Activated gamma-delta T cell treated with anti-CD3 and anti-CD28 coated beads, Interleukin-2, amount 50 U/mL, for 16 hours (primary cell): ENCODE data around the gene YES1.
"Not testable (repeated sequence)": the region's sequence is repeated elsewhere in the genome, so short reads cannot be mapped to it uniquely, and the experiment has no call there.

ENCODE experiments used
- DNase-seq: peaks from one replicate; pipeline ENCODE4 v3.0.0-alpha.2; 2020; ENCODE audit warnings: low read depth

YES1 gene

DNA sequence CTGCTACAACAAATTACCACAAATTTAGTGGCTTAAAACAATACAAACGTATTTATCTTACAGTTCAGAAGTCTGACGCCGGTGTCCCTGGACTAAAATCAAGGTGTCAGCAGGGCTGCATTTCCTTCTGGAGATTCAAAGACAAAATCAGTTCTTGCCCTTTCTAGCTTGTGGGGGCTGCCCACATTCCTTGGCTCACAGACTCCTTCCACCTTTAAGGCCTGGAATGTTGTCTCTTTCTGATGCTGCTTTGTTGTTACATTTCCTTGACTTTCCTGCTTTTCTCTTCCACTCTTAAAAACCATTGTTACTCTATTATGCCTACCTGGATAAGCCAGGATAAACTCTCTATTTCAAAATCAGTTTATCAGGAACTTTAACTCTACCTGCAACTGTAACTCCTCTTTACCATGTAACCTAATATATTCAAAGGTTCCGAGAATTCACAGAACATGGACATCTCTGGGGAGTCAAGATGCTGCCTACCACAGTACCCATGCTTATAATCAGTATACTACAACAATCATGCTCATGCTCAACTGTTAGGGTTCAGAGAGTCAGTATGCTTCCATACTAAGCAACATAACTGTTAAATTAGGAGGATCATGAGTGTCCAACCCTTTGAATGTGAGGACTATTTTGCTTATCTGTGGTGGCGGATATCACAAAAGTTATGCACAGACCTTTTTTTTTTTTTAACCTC, 27.4 kb downstream of the YES1 start:
- DNase-seq: no peak

DNA sequence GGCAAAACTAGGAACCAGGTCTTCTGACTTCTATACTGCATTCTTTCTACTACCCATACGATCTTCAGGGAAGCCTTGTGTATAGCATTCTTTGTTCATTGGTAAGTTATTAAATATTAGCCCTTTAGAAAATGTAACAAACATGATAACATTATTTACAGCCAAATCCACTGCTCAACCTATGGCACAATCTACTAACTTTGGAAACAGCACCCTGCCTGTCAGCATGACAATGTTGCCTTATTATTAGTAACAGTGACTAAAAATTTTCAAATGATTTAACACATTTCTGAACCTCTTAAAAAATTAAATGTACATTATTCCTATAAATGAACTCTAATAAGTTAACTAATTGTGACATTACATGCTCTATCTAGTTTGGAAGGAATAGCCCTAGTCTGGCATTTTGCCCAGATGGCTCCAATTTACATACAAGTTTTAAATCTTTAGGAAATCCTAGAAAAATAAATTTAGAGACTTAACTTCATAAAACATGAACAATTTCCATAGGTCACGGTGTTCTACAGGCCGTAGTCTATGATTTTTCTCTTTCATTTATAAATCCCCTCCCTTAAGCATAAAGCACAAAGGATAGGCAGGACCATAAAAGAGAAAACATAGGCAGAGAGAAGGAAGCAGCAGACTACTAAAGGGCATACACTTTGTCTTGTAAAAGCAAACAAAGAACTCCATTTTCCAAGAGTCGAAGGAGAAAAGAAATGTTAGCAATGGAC, 33.7 kb downstream of the YES1 start:
- DNase-seq: no peak

DNA sequence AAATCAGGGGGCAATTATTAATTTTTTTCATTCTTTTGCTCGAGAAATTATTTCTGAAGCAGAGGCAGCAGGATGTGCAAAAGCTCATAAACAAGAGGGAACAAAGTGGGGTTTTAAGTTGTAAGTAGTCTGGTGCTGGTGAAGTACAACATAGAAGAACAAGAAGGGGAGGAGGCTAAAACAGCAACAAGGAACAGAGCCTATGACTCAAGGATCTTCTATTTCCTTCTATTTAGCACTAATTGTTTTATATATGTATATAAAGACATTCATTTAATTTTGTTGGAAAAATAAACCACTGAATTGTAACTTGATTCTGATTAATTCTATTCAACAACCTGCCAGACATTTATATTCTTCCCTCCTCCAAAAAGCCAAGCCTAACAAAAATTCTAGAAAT, 35.0 kb downstream of the YES1 start:
- no peak for DNase-seq

DNA sequence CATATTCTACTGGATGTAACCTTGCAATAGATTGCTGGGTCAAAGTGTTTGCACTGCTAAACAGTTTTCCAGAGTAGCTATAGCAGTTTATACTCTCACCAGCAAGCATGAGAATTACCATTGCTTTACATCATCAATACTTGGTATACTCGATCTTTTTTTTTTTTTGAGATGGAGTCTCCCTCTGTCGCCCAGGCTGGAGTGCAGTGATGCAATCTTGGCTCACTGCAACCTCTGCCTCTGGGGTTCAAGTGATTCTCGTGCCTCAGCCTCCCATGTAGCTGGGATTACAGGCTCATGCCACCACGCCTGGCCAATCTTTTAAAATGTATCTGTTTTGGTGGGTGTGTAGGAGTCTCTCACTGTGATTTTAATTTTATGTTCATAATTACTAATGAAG, 36.0 kb downstream of the YES1 start:
- DNase-seq: not testable (repeated sequence)

DNA sequence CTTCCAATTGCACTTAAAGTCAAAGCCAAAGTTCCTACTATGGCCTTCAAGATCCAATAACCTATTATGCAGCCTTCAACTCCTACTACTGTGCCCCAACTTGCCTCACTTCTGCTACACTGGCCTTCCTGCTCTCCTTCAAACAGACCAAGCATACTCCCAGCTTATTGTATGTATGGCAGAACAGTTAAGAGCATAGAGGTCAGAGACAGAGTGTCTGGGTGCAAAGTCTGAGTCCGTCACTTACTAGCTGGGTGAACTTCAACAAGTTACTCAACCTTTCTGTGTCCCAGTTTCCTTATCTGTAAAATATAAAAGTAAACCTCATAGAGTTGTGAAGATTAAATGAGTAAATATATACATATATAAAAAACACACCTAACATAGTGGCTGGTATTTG, 37.2 kb downstream of the YES1 start:
- no peak for DNase-seq

DNA sequence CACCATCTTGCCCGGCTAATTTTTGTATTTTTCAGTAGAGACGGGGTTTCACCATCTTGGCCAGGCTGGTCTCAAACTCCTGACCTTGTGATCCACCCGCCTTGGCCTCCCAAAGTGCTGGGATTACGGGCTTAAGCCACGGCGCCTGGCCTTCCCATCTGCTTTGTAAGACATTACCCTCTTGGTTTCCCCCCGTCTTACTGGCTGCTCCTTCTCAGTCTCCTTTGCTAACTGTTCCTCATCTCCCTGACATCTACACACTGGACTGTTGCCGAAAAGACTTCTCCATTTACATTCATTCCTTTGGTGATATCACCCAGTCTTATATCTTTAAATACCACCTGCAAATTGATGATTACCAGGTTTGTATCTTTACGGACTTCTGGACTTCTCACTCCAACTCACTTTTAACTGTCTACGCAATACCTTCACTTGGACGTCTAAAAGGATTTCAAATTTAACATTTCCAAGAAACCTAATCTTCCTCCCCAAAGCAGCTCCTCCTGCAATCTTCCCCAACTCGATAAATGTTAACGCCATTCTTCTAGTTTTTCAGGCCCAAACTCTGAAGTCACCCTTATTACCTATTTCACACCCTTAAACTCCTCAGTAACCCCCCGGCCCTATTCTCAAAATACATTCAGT, 37.9 kb downstream of the YES1 start:
- no peak for DNase-seq

DNA sequence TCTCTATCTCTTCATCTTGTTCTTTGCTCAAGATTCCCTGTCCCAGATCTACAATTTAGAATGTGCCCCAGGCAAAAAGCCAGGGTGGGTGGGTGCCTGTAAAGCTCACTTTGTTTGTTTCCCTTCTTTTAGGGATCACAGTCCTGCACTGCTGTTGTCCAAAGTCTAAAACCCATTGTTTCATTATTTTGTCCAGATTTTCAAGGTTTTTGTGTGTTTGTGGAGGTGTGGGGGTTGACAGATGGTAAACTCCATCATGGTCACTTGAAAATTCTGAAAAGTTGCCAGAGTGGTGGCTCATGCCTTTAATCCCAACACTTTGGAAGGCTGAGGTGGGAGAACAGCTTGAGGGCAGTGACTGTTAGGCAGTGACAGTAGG, 41.5 kb downstream of the YES1 start:
- DNase-seq: no peak

DNA sequence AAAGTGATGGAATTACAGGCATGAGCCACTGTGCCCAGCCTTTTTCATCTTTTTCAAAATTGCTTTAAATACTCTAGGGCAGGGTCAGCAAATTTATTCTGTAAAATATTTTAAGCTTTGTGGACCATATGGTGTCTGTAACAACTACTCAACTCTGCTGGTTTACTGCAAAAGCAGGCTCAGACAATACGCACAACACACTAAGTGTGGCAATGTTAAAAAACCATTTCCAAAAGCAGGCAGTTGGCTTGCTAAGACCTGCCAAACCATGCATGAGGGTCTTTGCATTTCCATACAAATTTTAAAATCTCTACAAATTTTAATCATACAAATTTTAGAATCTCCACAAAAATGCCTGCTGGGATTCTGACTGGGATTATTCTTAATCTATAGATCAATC, 44.1 kb downstream of the YES1 start:
- no peak for DNase-seq

DNA sequence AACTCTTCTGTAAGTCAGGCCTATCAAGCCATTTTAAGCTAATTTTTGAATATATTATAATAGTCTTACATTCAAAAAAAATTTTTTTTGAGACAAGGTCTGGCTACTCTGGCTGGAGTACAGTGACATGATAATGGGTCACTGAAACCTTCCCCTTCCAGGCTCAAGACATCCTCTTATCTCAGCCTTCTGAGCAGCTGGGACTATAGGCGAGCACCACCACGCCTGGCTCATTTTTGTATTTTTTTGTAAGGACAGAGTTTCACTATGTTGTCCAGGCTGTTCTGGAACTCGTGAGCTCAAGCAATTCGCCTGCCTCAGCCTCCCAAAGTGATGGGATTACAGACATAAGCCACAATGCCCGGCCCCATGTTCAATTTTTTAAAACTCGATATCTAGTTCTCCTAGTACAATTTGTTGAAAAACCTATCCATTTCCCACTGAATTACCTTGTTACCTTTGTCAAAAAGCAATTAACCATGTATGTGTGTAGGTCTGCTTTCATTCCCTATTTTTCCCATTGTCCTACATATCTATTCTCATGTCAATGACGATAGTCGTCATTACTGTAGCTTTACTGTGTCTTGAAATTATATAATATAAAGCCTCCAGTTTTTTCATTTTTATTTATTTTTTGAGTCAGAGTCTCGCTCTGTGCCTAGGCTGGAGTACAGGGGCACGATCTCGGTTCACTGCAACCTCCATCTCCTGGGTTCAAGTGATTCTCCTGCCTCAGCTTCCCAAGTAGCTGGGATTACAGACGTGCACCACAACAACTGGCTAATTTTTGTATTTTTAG, 44.8 kb downstream of the YES1 start:
- no peak for DNase-seq

DNA sequence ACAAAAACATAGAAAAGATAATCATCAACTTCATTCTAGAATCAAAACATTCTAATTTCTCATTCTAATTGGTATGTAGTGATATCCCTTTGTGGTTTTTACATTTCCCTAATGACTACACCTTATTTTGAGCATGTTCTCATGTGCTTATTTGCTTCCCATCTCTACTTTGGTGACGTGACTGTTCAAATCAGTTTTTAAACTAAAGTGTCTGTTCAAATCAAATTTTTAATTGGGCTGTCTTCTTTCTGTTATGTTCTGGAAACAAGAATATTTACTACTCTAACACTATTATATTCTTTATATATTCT, 45.5 kb downstream of the YES1 start:
- DNase-seq: no peak

DNA sequence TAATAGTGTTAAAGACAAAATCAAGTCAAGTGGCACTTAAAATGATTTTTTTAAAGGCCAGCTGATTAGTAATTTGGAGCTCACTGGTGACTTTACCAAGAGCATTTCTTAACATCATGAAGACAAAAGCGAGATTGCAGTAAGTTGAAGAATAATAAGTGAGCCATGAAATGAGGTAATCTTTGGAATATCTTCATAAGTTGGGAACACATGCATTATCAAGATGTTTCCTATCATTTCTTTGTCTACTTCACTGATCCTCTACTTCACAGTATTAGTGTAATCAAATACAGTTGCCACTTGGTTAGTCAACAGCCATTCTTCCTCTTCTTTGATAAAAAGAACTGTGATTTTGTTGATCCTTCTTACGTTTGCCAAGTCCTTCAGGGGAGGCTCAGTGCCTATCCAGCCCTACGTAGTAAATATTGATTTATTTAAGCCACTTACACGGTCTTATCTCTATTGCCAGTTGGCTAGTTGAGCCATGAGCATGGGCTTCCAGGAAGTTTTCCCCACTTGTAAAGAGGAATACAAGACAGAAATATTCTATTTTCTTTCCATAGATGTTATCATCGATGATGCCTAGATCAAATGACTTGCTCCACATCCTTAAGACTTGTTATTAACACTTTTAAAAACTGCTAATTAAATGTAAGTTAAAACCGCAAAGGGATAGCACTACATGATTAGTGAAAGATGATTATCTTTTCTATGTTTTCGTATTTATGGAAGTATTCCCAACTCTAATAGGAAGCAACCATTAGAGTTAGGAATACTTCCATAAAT, 46.1 kb downstream of the YES1 start:
- DNase-seq: no peak

DNA sequence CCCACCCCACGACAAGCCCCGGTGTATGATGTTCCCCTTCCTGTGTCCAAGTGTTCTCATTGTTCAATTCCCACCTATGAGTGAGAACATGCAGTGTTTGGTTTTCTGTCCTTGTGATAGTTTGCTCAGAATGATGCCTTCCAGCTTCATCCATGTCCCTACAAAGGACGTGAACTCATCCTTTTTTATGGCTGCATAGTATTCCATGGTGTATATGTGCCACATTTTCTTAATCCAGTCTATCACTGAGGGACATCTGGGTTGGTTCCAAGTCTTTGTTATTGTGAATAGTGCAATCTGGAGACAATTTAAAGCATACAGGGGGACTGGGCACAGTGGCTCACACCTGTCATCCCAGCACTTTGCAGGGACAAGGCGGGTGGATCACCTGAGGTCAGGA, 52.2 kb downstream of the YES1 start:
- DNase-seq: not testable (repeated sequence)

DNA sequence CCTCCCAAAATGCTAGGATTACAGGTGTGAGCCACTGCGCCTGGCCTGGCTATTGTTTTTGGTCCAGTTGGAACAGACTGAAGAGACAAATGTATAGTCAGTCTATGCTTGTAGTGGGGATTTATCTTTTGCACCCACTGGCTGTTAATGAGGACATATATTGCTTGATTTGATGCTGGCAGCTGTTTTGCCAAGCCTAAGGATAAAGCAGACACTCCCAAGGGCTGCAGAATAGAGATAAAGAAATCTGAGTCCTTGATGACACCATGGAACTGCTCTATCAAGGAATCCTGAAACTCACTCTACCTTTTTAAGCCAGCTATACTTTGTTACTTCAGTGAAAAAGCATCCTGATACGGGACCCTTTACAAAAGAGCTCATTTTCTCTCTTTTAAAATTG, 56.5 kb downstream of the YES1 start:
- DNase-seq: no peak

DNA sequence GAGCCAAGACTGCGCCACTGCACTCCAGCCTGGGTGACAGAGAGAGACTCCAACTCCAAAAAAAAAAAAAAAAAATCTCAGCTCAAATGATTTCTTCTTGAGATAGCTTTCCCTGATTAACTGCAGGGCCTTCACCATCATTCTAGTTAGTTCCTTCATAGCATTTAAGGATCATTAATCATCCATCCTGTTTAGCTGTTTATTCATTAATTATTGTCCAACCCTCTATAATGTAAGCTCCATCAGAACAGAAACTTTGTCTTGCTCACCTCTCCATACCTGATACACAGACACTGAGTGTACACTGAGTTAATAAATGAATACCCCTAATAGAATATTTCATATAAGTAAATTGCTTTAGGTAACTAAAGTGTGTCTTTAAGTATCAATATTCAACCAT, 57.4 kb downstream of the YES1 start:
- no peak for DNase-seq

DNA sequence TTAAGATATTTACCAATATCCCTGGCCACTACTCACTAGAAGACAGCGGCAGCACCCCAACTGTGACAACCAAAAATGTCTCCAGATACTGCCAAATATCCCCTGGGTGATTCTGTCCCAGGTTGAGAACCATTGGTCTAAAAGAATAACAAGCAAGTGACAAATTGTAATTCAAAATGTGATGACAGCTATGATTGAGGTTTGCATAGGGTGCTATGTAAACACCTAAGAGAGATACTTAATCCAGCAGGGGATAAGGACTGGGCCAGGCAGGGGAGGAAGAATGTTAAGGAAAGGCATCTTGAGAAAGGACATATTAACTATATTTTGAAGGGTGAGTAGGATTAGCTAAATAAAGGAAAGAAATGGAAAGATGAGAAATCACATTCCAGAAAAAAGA, 61.6 kb downstream of the YES1 start:
- DNase-seq: no peak

DNA sequence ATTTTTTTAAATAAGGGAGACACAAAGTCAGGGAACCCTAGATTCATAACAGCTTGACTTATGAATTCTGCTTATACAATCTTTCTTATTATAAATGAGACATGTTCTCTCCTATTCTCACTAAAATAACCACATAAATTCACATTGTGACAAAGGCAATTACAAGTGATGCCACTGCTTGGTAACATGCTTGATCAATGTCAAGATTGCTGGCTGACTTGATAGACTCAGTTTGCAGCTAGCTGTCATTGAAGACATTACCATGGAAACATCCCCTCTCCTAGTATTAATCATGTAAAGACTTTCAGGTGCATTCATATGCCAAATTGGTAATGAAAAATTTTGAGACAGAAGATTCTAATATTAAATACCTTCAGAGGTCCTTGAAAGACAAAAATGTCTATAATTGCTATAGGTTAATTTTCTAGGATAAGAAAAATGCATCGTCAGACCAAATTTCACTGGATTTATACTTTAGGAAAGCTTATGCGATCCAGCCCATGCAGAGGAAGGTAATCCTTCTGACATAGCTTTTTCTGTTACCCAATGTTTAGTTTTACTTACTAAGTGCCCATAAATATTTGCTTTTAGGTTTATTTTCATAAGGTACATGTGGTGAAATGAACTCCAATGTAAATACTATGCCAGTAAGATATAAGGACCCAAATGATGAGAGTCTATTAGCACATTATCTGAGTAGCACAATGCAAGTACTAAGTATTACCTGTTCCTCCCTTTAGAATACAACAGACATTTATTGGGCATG, 67.0 kb downstream of the YES1 start:
- DNase-seq: no peak

DNA sequence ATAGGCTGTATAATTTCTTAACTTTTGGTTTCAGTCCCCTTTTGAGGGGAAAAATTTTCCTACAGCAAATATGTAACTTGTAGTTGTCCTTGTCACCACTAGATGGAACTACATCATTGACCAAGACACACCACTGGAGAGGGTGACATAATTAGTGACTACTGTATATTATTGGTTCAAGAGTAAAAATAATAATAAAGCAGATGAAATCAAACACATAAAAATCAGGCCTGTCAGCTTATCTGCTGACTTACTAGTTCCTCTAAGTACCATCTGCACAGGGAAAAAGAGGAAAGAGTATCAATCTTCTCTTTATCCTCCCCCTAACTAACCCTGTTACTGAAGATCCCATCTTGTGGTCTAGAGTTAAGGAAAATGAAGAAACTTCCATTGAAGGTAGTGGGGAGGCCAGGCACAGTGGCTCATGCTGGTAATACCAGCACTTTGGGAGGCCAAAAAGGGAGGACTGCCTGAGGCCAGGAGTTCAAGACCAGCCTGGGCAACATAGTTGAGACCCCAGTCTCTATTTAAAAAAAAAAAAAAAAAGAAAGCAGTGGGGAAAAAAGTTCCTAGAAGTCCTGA, 70.0 kb downstream of the YES1 start:
- DNase-seq: no peak

DNA sequence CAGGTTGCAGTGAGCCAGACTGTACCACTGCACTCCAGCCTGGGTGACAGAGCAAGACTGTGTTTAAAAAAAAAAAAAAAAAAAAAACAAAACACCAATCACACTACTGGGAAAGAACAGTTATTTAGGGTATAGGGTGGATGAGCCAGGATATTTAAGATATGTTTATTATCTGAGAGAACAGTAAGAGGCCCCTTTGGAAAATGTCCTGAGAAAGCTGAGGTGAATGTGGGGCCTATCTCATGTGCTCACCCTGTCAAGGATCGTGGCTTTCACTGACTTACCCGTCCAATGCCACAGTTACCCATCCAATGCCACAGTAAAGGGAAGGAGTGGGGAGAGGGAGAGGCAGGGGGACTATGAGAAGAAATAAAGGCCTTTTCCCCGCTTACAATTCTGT, 79.7 kb downstream of the YES1 start:
- DNase-seq: no peak

DNA sequence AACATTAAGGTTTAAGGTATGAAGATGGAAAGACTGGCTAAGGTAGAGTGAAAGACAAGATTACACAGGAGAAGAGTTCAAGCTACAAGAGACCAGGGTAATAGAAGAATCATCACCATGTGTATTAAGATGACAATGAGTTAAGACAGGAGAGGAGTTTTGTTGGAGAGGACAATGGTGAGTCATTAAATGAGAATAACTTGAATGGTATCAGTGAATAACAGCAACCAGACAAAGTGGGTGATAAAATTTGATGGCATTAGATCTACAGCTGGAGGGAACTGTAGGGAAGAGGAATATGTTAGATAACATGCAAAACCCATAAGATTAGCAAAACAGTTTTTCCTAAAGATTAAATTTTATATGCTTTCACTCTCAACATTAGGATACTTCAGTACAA, 80.9 kb downstream of the YES1 start:
- DNase-seq: no peak

DNA sequence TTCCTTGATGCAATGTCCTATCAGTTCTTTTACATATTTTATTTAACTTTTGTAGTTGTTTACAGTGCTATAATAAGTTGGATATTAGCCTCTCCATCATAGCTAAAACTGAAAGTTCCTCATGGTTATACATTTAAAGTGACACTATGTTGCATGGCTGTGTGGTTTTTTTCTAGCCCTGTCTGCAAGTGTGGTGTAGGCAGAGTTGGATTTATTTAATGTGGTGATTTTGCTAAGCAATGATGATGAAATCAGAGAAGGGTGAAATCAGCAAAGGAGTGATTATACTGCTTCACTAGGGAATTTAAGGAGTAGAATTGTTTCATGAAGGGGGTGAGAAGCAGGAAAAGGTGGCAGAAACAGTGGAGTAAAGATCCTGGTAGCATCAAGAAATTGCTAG, 81.3 kb downstream of the YES1 start:
- DNase-seq: no peak

DNA sequence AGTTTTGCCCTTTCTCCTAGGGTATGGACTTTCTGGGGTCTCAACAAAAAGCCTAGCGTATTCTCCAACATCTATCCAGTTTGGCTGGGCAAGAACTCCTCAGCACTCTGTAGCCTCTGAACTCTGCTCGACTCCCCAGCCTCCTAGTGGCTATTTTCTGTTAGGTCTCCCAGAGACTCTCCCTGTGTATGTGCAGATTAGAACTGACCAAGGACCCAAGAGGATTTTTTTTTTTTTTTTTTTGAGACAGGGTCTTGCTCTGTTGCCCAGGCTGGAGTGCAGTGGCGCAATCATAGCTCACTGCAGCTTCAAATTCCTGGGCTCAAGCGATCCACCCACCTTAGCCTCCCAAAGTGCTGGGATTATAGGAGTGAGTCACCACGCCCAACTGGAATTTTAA, 81.9 kb downstream of the YES1 start:
- not testable (repeated sequence) for DNase-seq
